Measurements from ENCODE around the gene ALK.

Gene ALK

DNA sequence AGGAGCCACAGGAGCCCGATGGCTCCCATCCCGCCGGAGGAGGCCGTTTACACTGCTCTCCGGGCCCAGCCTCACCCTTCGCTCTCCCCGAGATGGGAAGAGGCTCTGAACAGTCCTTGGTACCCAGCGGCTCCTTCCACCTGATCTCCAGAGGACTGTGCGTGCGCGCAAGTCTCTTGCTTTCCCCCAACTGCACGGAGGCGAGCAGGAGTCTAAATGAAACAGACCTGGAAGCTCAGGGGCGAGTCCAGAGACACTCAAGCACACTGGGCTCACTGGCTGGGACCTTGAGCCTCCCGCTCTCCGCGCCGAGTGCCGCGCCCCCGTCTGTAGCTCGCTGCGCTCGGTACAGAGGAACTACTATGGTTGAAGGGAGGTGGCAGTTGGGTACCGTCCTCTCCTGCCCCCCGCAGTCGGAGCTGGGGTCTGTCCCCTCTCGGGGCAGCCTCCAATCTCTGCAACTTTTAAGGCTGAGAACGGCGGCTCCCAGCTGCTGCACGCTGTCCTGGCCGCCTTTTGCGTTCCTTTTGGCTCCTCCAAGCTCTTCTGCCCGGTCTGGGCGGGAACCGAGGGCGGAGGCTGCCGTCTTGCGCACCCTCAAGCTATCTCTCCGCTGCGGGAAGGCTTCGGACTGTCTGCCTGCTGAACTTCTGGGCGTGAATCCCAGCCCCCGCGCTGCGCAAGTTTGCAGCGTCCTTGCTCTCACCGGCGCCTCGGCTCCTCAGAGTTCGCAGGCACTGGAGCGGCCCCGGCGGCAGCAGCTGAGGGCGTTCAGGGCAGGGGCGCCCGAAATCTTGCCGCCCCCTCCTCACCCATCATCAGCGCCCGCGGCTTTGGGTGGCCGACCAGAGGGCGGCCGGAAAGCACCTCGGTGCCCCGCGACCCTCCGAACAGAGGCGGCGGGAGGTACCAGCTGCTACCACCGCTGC is 491 bp downstream of the ALK start:
- TF ChIP-seq, protein P1, sequence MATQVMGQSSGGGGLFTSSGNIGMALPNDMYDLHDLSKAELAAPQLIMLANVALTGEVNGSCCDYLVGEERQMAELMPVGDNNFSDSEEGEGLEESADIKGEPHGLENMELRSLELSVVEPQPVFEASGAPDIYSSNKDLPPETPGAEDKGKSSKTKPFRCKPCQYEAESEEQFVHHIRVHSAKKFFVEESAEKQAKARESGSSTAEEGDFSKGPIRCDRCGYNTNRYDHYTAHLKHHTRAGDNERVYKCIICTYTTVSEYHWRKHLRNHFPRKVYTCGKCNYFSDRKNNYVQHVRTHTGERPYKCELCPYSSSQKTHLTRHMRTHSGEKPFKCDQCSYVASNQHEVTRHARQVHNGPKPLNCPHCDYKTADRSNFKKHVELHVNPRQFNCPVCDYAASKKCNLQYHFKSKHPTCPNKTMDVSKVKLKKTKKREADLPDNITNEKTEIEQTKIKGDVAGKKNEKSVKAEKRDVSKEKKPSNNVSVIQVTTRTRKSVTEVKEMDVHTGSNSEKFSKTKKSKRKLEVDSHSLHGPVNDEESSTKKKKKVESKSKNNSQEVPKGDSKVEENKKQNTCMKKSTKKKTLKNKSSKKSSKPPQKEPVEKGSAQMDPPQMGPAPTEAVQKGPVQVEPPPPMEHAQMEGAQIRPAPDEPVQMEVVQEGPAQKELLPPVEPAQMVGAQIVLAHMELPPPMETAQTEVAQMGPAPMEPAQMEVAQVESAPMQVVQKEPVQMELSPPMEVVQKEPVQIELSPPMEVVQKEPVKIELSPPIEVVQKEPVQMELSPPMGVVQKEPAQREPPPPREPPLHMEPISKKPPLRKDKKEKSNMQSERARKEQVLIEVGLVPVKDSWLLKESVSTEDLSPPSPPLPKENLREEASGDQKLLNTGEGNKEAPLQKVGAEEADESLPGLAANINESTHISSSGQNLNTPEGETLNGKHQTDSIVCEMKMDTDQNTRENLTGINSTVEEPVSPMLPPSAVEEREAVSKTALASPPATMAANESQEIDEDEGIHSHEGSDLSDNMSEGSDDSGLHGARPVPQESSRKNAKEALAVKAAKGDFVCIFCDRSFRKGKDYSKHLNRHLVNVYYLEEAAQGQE (IDR thresholded peaks at IDR 0.05; ENCODE audit: insufficient read depth in 1 of 2, low read depth in 2 of 2, low read length in 2 of 2), result peak in 1 of 2 experiments; percentile 5; a peak in 3 of 4 replicates
- TF ChIP-seq FOXP2 (optimal IDR thresholded peaks at IDR 0.05; ENCODE audit: borderline replicate concordance, extremely low read depth, extremely low read length, insufficient read depth) (peak; percentile 8), SIN3A (IDR thresholded peaks at IDR 0.05; ENCODE audit: borderline replicate concordance, insufficient read depth, low read length) (no peak), POLR2AphosphoS5 (IDR thresholded peaks at IDR 0.05; ENCODE audit: low read depth, low read length) (no peak)

DNA sequence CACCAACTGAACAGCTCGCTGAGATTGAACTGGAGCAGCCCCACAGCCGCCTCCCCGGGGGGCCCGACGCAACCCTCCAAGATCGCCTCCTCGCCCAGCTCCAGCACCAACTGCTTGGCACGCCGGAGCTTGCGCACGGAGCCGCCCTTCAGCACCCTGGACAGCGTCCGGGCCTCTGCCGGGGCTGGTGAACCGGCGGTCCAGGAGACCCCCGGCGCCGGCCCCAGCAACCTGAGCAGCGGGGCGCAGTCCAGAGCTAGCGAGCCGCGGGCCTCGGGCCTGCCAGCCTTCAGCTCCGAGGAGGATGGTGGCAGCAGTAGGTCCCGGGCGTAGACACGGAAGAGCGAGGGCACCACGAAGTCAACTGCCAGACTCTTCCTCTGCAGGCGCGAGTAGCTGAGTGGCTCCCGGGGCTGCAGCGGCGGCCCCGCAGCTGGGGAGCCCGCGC is 1.2 kb downstream of the ALK start:
- TF ChIP-seq, protein P1 (IDR thresholded peaks at IDR 0.05; ENCODE audit: insufficient read depth in 1 of 2, low read depth in 2 of 2, low read length in 2 of 2), result peak; percentile 97 to 98
- TF ChIP-seq POLR2AphosphoS5 (IDR thresholded peaks at IDR 0.05; ENCODE audit: low read depth, low read length) (no peak), TAF1 (IDR thresholded peaks at IDR 0.05; ENCODE audit: borderline replicate concordance, insufficient read depth, low read length) (no peak), FOXP2 (optimal IDR thresholded peaks at IDR 0.05; ENCODE audit: borderline replicate concordance, extremely low read depth, extremely low read length, insufficient read depth) (no peak), SIN3A (IDR thresholded peaks at IDR 0.05; ENCODE audit: borderline replicate concordance, insufficient read depth, low read length) (peak; percentile 50; the same call in 1 of the 2 replicates)

DNA sequence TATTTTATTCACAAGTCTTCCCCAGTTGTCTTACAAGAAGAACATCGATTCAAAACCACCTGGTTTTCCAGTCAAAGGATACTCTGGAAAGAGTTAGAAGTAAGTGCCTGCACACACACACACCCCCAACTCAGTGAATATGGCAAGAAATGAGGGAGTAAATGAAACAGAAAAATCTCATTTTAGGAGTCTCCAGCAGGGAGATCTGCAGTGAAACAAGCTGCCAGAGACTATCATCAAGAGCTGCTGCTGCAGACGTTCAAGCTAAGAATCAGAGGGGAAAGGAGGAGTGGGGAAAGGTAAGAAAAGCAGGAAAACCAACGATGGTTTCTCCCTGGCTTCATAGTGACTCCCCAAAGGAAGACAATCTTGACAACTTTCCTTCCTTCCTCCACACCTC is 2.4 kb downstream of the ALK start:
- TF ChIP-seq SIN3A (IDR thresholded peaks at IDR 0.05; ENCODE audit: borderline replicate concordance, insufficient read depth, low read length) (no peak), FOXP2 (optimal IDR thresholded peaks at IDR 0.05; ENCODE audit: borderline replicate concordance, extremely low read depth, extremely low read length, insufficient read depth) (no peak), POLR2AphosphoS5 (IDR thresholded peaks at IDR 0.05; ENCODE audit: low read depth, low read length) (no peak), TAF1 (IDR thresholded peaks at IDR 0.05; ENCODE audit: borderline replicate concordance, insufficient read depth, low read length) (no peak)
- TF ChIP-seq, protein P1 (IDR thresholded peaks at IDR 0.05; ENCODE audit: insufficient read depth in 1 of 2, low read depth in 2 of 2, low read length in 2 of 2), result no peak

DNA sequence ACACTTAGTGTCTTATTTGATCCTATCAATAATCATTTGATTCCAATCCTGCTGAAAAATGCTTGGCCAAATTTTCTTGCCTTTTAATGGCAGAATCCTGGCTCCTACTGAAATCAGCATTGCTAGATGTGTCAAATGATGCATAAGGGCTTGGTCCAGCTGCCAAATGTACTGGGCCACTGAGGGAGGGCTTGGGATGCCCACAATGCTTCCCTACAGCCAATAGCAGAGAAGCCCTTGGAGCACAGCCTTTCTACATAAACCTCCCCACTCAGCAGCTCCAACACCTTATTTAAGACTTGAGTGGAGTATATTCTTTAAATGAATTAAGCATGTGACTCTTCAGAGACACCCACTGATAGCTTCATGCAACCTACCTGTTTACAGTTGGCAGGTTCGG is 3.6 kb downstream of the ALK start:
- TF ChIP-seq POLR2AphosphoS5 (IDR thresholded peaks at IDR 0.05; ENCODE audit: low read depth, low read length), result no peak
- TF ChIP-seq TAF1 (IDR thresholded peaks at IDR 0.05; ENCODE audit: borderline replicate concordance, insufficient read depth, low read length), result no peak
- TF ChIP-seq, protein P1 (IDR thresholded peaks at IDR 0.05; ENCODE audit: insufficient read depth in 1 of 2, low read depth in 2 of 2, low read length in 2 of 2), result no peak
- TF ChIP-seq SIN3A (IDR thresholded peaks at IDR 0.05; ENCODE audit: borderline replicate concordance, insufficient read depth, low read length), result no peak
- TF ChIP-seq FOXP2 (optimal IDR thresholded peaks at IDR 0.05; ENCODE audit: borderline replicate concordance, extremely low read depth, extremely low read length, insufficient read depth), result no peak
